ENCODE measurements around the gene AKIP1.

DNA sequence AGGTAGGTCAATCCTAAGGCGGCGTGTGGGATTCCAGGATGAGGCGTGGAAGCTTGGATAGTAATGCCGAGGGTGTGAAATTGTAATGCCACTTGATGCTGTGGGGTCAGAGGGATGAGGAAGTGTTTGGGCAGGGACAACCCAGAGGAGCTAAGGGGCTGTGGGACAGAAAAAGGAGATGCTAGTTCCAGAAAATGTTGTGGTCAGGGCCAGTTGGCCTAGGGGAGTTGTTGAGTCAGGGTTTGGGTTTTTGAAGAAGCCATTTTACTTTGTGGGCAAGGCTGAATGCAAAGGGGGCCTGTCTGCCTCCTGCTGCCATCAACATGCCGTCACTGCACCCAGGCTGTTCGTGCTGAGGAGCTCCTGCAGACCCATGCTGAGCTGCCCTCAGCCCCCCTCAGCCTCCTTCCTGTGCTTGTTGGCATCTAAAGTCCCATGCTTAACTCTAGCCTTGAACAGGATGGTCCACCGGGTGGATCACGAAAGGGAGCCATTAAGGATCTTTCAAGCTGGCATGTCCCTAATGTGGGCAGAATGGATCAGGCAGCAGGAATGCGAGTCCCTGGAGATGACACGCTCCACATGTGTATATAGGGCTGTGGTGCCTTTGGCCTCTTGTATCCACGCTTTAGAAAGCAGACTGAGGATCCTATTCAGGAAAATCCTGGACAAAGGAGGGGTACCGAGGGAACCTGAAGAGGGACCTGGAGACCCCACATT is 19.6 kb downstream of the AKIP1 start:
- TF ChIP-seq, protein P1, sequence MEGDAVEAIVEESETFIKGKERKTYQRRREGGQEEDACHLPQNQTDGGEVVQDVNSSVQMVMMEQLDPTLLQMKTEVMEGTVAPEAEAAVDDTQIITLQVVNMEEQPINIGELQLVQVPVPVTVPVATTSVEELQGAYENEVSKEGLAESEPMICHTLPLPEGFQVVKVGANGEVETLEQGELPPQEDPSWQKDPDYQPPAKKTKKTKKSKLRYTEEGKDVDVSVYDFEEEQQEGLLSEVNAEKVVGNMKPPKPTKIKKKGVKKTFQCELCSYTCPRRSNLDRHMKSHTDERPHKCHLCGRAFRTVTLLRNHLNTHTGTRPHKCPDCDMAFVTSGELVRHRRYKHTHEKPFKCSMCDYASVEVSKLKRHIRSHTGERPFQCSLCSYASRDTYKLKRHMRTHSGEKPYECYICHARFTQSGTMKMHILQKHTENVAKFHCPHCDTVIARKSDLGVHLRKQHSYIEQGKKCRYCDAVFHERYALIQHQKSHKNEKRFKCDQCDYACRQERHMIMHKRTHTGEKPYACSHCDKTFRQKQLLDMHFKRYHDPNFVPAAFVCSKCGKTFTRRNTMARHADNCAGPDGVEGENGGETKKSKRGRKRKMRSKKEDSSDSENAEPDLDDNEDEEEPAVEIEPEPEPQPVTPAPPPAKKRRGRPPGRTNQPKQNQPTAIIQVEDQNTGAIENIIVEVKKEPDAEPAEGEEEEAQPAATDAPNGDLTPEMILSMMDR (IDR thresholded peaks at IDR 0.05; ENCODE audit: insufficient read depth, low read length), result no peak
- no peak for TF ChIP-seq SPI1 (IDR thresholded peaks at IDR 0.05; ENCODE audit: borderline replicate concordance, low read depth)
- TF ChIP-seq GABPA (IDR thresholded peaks at IDR 0.05; ENCODE audit: low read depth), result no peak
- no peak for TF ChIP-seq POLR2AphosphoS5 (IDR thresholded peaks at IDR 0.05; ENCODE audit: low read depth)
- TF ChIP-seq, protein P2, sequence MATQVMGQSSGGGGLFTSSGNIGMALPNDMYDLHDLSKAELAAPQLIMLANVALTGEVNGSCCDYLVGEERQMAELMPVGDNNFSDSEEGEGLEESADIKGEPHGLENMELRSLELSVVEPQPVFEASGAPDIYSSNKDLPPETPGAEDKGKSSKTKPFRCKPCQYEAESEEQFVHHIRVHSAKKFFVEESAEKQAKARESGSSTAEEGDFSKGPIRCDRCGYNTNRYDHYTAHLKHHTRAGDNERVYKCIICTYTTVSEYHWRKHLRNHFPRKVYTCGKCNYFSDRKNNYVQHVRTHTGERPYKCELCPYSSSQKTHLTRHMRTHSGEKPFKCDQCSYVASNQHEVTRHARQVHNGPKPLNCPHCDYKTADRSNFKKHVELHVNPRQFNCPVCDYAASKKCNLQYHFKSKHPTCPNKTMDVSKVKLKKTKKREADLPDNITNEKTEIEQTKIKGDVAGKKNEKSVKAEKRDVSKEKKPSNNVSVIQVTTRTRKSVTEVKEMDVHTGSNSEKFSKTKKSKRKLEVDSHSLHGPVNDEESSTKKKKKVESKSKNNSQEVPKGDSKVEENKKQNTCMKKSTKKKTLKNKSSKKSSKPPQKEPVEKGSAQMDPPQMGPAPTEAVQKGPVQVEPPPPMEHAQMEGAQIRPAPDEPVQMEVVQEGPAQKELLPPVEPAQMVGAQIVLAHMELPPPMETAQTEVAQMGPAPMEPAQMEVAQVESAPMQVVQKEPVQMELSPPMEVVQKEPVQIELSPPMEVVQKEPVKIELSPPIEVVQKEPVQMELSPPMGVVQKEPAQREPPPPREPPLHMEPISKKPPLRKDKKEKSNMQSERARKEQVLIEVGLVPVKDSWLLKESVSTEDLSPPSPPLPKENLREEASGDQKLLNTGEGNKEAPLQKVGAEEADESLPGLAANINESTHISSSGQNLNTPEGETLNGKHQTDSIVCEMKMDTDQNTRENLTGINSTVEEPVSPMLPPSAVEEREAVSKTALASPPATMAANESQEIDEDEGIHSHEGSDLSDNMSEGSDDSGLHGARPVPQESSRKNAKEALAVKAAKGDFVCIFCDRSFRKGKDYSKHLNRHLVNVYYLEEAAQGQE (IDR thresholded peaks at IDR 0.05; ENCODE audit: insufficient replicate concordance, low read depth), result no peak

Data from HL-60 (cell line).